ENCODE measurements around the gene LDLRAD4.
"Not testable (repeated sequence)": the region's sequence is repeated elsewhere in the genome, so short reads cannot be mapped to it uniquely, and the experiment has no call there.

The LDLRAD4 gene

GRCh38 chr18:13587477-13587876, 368.9 kb downstream of the LDLRAD4 start:
- DNase-seq = no peak

GRCh38 chr18:13587937-13588336, 369.4 kb downstream of the LDLRAD4 start:
- no peak for DNase-seq

GRCh38 chr18:13589316-13589715, 370.8 kb downstream of the LDLRAD4 start:
- no peak for DNase-seq

GRCh38 chr18:13589943-13590342, 371.4 kb downstream of the LDLRAD4 start:
- no peak for DNase-seq

GRCh38 chr18:13592246-13592645, 373.7 kb downstream of the LDLRAD4 start:
- no peak for DNase-seq

GRCh38 chr18:13594551-13594950, 376.0 kb downstream of the LDLRAD4 start:
- DNase-seq = no peak

GRCh38 chr18:13597068-13597467, 378.5 kb downstream of the LDLRAD4 start:
- DNase-seq = no peak

- DNase-seq = no peak
Observed at GRCh38 chr18:13598591-13598990, 380.0 kb downstream of the LDLRAD4 start.

GRCh38 chr18:13599031-13599430, 380.5 kb downstream of the LDLRAD4 start:
- no peak for DNase-seq

GRCh38 chr18:13603304-13604019, 384.9 kb downstream of the LDLRAD4 start:
- no peak for DNase-seq

GRCh38 chr18:13604786-13605185, 386.2 kb downstream of the LDLRAD4 start:
- no peak for DNase-seq

GRCh38 chr18:13605477-13605876, 386.9 kb downstream of the LDLRAD4 start:
- no peak for DNase-seq

- no peak for DNase-seq
Observed at GRCh38 chr18:13605901-13606300, 387.3 kb downstream of the LDLRAD4 start.

GRCh38 chr18:13606604-13607254, 388.2 kb downstream of the LDLRAD4 start:
- DNase-seq = no peak

GRCh38 chr18:13608024-13608562, 389.5 kb downstream of the LDLRAD4 start:
- DNase-seq = not testable (repeated sequence)

- DNase-seq = no peak
Observed at GRCh38 chr18:13608791-13609532, 390.4 kb downstream of the LDLRAD4 start.

- no peak for DNase-seq
Observed at GRCh38 chr18:13610555-13611141, 392.1 kb downstream of the LDLRAD4 start.

GRCh38 chr18:13611142-13611600, 392.6 kb downstream of the LDLRAD4 start:
- DNase-seq = no peak

- DNase-seq = no peak
Observed at GRCh38 chr18:13611601-13612195, 393.1 kb downstream of the LDLRAD4 start.

GRCh38 chr18:13612196-13612997, 393.8 kb downstream of the LDLRAD4 start:
- no peak for DNase-seq

- no peak for DNase-seq
Observed at GRCh38 chr18:13613099-13613498, 394.5 kb downstream of the LDLRAD4 start.
